Testis (tissue), 5 donors: Measurements from ENCODE around the gene EDNRB. TPM values are rescaled to one million over a fixed set of nuclear protein-coding genes. Genes with fewer than 3 reads are reported as not detected.

Experiments
- DNase-seq: peaks from one replicate; pipeline ENCODE4 v3.0.0-alpha.2; 2019
- H3K27ac ChIP-seq, 2 donors: fragments of 200-600 bp; sonication (generic); one replicate each; pipeline ENCODE4 v1.5.1; 2019
- H3K27me3 ChIP-seq: fragments of 200-600 bp; sonication (generic); one replicate; pipeline ENCODE4 v1.5.1; 2019
- H3K36me3 ChIP-seq: fragments of 200-600 bp; sonication (generic); one replicate; pipeline ENCODE4 v1.5.1; 2017; ENCODE audit warnings: low read depth; ENCODE audit errors: missing control alignments
- H3K4me1 ChIP-seq: fragments of 200-600 bp; sonication (generic); one replicate; pipeline ENCODE4 v1.5.1; 2019
- H3K4me3 ChIP-seq, 2 donors: fragments of 200-600 bp; sonication (generic); one replicate each; pipeline ENCODE4 v1.5.1; 2017 to 2019
- H3K9me3 ChIP-seq: fragments of 200-600 bp; sonication (generic); one replicate; pipeline ENCODE4 v1.5.1; 2017
- CTCF ChIP-seq, 3 experiments: fragments of 450-650 bp in 2 of 3; fragments of 200-600 bp in 1 of 3; sonication (generic) in 1 of 3; IDR thresholded peaks; one replicate each; pipeline ENCODE4 v1.5.1; 2016 to 2019; ENCODE audit warnings: antibody characterized with exemption in 3 of 3, mild to moderate bottlenecking in 2 of 3, moderate library complexity in 1 of 3
- POLR2A ChIP-seq: fragments of 450-650 bp; IDR thresholded peaks from one replicate; pipeline ENCODE4 v1.6.1; 2017; ENCODE audit warnings: antibody characterized with exemption, mild to moderate bottlenecking, moderate library complexity
- WGBS, 2 donors: methylation state at CpG; one replicate each; pipeline ENCODE4 v1.1.5; 2018; 5-methylcytosine and 5-hydroxymethylcytosine counted together
- intact Hi-C: fragments of 100-400 bp; cut with DNase I; formaldehyde crosslinking; loops from one replicate; pipeline ENCODE4 v1.15.1; 2023; ENCODE audit warnings: low total_unique reads
- long read RNA-seq, 2 donors: transcript quantifications; one replicate each; lab custom pipeline, GENCODE V29; 2026
- polyA plus RNA-seq: library from polyadenylated mRNA; stranded (reverse); fragments of 350-450 nt; fragmentation: Illumina TruSeq; extraction: RNeasy Lipid Tissue Mini Kit (QIAGEN cat#74804); gene quantifications from one replicate; pipeline ENCODE4 v1.2.3, GENCODE V29; 2014; ENCODE audit warnings: low read depth, low replicate concordance; ENCODE audit not compliant: insufficient read depth
- total RNA-seq, 2 donors: library from RNA; depleted of rRNA; stranded (reverse); fragments of >200 nt; gene quantifications; one replicate each; pipeline ENCODE4 v1.2.3, GENCODE V29; 2016

EDNRB gene
- total RNA-seq, result 1 to 10 TPM; 4.6 to 5.9 TPM
- polyA plus RNA-seq, result 3.5 TPM
- long read RNA-seq, donor 1, full-length matches to known transcripts, result 70 of 76 reads
- long read RNA-seq, donor 1, partial matches to known transcripts, result 6 of 76 reads
- long read RNA-seq, donor 1, other reads (novel, unspliced or antisense), result 0 of 76 reads
- long read RNA-seq, donor 2, full-length matches to known transcripts, result 27 of 27 reads
- long read RNA-seq, donor 2, partial matches to known transcripts, result 0 of 27 reads
- long read RNA-seq, donor 2, other reads (novel, unspliced or antisense), result 0 of 27 reads

GRCh38 chr13:77918391-77919245 is at the start of gene EDNRB:
Gene EDNRB (minus strand): TSS chr13:77918831. CDS start chr13:77918573, 258 bp downstream.
- TF ChIP-seq CTCF (IDR thresholded peaks at IDR 0.05) (peak in 1 of 3 experiments; percentile 15), POLR2A (no peak)
- H3K36me3 ChIP-seq, result no peaks in the 10 kb centered on the region
- intact Hi-C loops, result no loop called here
- peaks cover 12% of the 10 kb centered on the region for H3K4me1 ChIP-seq
- H3K27me3 ChIP-seq, result no peaks in the 10 kb centered on the region
- H3K9me3 ChIP-seq, result no peaks in the 10 kb centered on the region
- DNase-seq, result peak; percentile 39
- H3K27ac ChIP-seq, result peak within 1 kb of the TSS in 1 of 2 donors; percentile 70
- H3K4me3 ChIP-seq, result peak within 1 kb of the TSS; percentile 61 to 71
- WGBS, 2 donors, result 0 to 1% methylated on average over 44 to 60 of the region's 60 CpGs

GRCh38 chr13:77966671-77967070 is 48.0 kb upstream of the EDNRB start:
- Histone ChIP-seq H3K27me3 (no peaks in the 10 kb centered on the region), H3K27ac (no peak overlapping the region), H3K4me1 (no peaks in the 10 kb centered on the region), H3K9me3 (no peaks in the 10 kb centered on the region), H3K4me3 (no peak overlapping the region), H3K36me3 (no peaks in the 10 kb centered on the region)
- no peak for DNase-seq
- TF ChIP-seq POLR2A (no peak), CTCF (IDR thresholded peaks at IDR 0.05) (no peak)
- 69 to 72% methylated on average over 2 of the region's 2 CpGs for WGBS, 2 donors
- intact Hi-C loops, result no loop called here

DNA sequence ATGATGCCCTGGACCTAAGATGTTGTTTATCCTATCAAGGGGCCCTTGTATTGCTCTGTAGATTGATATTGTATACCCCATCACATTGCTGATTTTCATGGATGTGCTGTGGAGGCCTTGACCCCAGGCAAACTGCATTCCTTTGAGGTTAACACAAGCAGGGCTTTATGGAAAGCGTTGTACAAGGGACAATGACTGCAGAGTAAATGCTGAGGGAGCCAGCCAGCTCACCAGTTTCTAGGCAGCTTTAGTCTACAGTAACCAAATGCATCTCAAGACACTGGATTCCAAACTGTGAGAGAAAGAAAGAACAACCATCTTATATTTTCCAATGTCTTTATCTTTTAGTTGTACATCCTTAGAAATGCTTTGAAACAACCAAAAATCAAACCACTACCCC is 34.1 kb upstream of the EDNRB start:
- Histone ChIP-seq H3K4me1 (no peaks in the 10 kb centered on the region), H3K9me3 (no peaks in the 10 kb centered on the region), H3K36me3 (no peaks in the 10 kb centered on the region), H3K27me3 (no peaks in the 10 kb centered on the region), H3K27ac (no peak overlapping the region), H3K4me3 (no peak overlapping the region)
- DNase-seq, result no peak
- intact Hi-C loops, result no loop called here
- TF ChIP-seq POLR2A (no peak), CTCF (IDR thresholded peaks at IDR 0.05) (no peak)
- WGBS, 2 donors, result 72 to 79% methylated on average over 1 of the region's 1 CpG

DNA sequence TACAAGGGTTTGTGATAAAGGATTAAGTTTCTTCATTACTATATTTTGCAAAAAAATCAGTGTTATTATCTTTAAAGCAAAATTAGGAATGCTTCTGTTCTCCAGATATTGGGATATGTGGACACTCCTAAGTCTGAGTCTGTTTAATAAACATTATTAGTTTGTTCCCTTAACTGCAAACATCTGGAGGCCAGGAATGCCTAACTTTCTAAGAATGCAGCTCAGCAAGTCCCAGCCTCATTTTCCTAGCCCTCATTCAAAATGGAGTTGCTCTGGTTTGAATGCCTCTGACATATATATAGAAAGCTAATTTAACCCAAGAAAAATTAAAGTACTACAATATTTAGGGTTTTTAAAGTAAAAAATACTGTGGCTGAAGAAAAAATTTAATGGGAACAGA is 33.6 kb upstream of the EDNRB start:
- TF ChIP-seq CTCF (IDR thresholded peaks at IDR 0.05) (no peak), POLR2A (no peak)
- H3K4me1 ChIP-seq, result no peaks in the 10 kb centered on the region
- no peaks in the 10 kb centered on the region for H3K36me3 ChIP-seq
- H3K27ac ChIP-seq, result no peak overlapping the region
- no peaks in the 10 kb centered on the region for H3K27me3 ChIP-seq
- intact Hi-C loops, result no loop called here
- no peak overlapping the region for H3K4me3 ChIP-seq
- no peaks in the 10 kb centered on the region for H3K9me3 ChIP-seq
- DNase-seq, result no peak
